ENCODE data around the gene MAPK14. TPM values are rescaled to one million over a fixed set of nuclear protein-coding genes. Genes with fewer than 3 reads are reported as not detected.

MAPK14 gene
- total and polyA plus RNA-seq, 10 of the 15 experiments (the other 5 are each of a cell fraction or from before 2014, with no cell fraction given), result 12.5 to 59.5 (median 43.0) TPM

DNA sequence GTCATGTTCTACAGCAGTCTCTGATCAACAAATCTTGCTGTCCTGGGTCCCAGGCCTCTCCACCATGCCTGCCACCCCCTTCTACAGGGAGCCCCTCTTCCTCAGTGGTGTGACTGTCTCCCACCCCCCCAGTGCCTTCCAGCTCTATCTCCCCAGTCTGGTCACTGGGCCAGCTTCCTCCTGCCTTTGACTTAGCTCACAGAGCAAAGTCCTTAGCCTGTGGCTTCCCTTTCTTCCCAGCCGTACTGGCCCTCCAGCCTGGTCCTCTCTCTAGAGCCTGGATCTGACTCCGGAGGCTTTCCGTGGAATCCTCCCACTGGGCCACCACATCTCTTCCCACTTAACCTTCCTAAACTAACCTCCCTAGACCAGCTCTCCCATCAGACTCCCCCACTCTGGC, 119.7 kb downstream of the MAPK14 start:
- H3K27me3 ChIP-seq (replicated peaks in 1 of 2; ENCODE audit: control insufficient read depth in 2 of 2, insufficient read depth in 2 of 2, low read length in 1 of 2), result no peaks in the 10 kb centered on the region
- no peaks in the 10 kb centered on the region for H3K4me1 ChIP-seq (ENCODE audit: control insufficient read depth, insufficient read depth, low read length)
- no peak overlapping the region for H3K4me2 ChIP-seq (ENCODE audit: control insufficient read depth, insufficient read depth)
- H3K9ac ChIP-seq (ENCODE audit: control insufficient read depth, insufficient read depth, low read length), result no peak overlapping the region
- DNase-seq (ENCODE audit: low read depth, low spot score) (no peak), ATAC-seq (no peak), FAIRE-seq (no peak)
- H3K36me3 ChIP-seq (ENCODE audit: control insufficient read depth in 2 of 2, insufficient read depth in 2 of 2, low read length in 1 of 2), result no peaks in the 10 kb centered on the region
- no peak overlapping the region for H3K4me3 ChIP-seq
- SMC1A ChIA-PET (ENCODE audit: uncharacterized antibody, unreplicated experiment), result no interaction called here
- H2AFZ ChIP-seq (ENCODE audit: control insufficient read depth, low read depth, low read length), result no peak overlapping the region
- no peaks in the 10 kb centered on the region for H3K79me2 ChIP-seq (ENCODE audit: control insufficient read depth, insufficient read depth, low read length)
- TF ChIP-seq RAD21 (IDR thresholded peaks at IDR 0.05; ENCODE audit: insufficient read depth, low read depth, low read length), result no peak
- no peak for TF ChIP-seq NFXL1 (IDR thresholded peaks at IDR 0.05; ENCODE audit: borderline replicate concordance)
- no peak for TF ChIP-seq YBX1 (IDR thresholded peaks at IDR 0.05)
- no peak for TF ChIP-seq YY1 (IDR thresholded peaks at IDR 0.05; ENCODE audit: low read depth, low read length)
- no peak for TF ChIP-seq SMC3 (IDR thresholded peaks at IDR 0.05; ENCODE audit: borderline replicate concordance, low read length)
- TF ChIP-seq CTCF (IDR thresholded peaks at IDR 0.05 in 2 of 3, conservative IDR thresholded peaks at IDR 0.05 in 1 of 3; ENCODE audit: control insufficient read depth in 2 of 3, extremely low read depth in 1 of 3, insufficient read depth in 1 of 3, low read depth in 3 of 3, low read length in 3 of 3), result no peak
- no peak for TF ChIP-seq TAF1 (IDR thresholded peaks at IDR 0.05; ENCODE audit: borderline replicate concordance, low read depth, low read length)
- intact Hi-C loops (cut with micrococcal nuclease; ENCODE audit: unreplicated experiment), result no loop called here
- POLR2A ChIA-PET, result no interaction called here
- RAD21 ChIA-PET (ENCODE audit: unreplicated experiment), result no interaction called here
- no TSS peak for BruUV-seq (replicated peaks)
- no peak overlapping the region for H3K27ac ChIP-seq (ENCODE audit: control insufficient read depth, insufficient read depth)
- in situ Hi-C loops (cut with MboI), result no loop called here
- H3K9me3 ChIP-seq (replicated peaks; ENCODE audit: control insufficient read depth, insufficient read depth, low read length), result no peaks in the 10 kb centered on the region; the same call in 2 of the 3 replicates
- H4K20me1 ChIP-seq (ENCODE audit: control insufficient read depth, insufficient read depth), result no peaks in the 10 kb centered on the region
- CTCF ChIA-PET, result no interaction called here
- WGBS (ENCODE audit: insufficient coverage, insufficient replicate concordance, low lambda C conversion rate, missing lambda C conversion rate), result 83% methylated on average over 3 of the region's 3 CpGs

DNA sequence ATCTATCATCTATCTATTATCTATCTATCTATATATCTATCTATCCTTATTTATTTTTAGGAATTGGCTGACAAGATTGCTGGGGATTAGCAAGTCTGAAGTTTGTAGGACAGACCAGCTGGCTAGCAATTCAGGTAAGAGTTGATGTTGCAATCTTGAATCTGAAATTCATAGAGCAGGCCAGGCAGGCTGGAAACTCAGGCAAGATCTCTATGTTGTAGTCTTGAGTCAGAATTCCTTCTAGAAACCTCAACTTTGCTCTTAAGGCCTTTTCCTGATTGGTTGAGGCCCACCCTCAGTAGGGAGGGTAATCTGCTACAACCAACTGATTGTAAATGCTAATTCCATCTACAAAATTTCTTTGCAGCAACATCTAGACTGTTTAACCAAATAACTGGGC, 121.9 kb downstream of the MAPK14 start:
- DNase-seq (ENCODE audit: low read depth, low spot score) (no peak), FAIRE-seq (no peak), ATAC-seq (no peak)
- Histone ChIP-seq H3K36me3 (ENCODE audit: control insufficient read depth in 2 of 2, insufficient read depth in 2 of 2, low read length in 1 of 2) (no peaks in the 10 kb centered on the region), H3K27ac (ENCODE audit: control insufficient read depth, insufficient read depth) (no peak overlapping the region), H3K27me3 (replicated peaks in 1 of 2; ENCODE audit: control insufficient read depth in 2 of 2, insufficient read depth in 2 of 2, low read length in 1 of 2) (no peaks in the 10 kb centered on the region), H2AFZ (ENCODE audit: control insufficient read depth, low read depth, low read length) (no peak overlapping the region), H4K20me1 (ENCODE audit: control insufficient read depth, insufficient read depth) (no peaks in the 10 kb centered on the region), H3K9ac (ENCODE audit: control insufficient read depth, insufficient read depth, low read length) (no peak overlapping the region), H3K9me3 (replicated peaks; ENCODE audit: control insufficient read depth, insufficient read depth, low read length) (no peaks in the 10 kb centered on the region; the same call in 2 of the 3 replicates), H3K4me2 (ENCODE audit: control insufficient read depth, insufficient read depth) (no peak overlapping the region), H3K4me3 (no peak overlapping the region), H3K79me2 (ENCODE audit: control insufficient read depth, insufficient read depth, low read length) (no peaks in the 10 kb centered on the region), H3K4me1 (ENCODE audit: control insufficient read depth, insufficient read depth, low read length) (no peaks in the 10 kb centered on the region)
- intact Hi-C loops (cut with micrococcal nuclease; ENCODE audit: unreplicated experiment), result no loop called here
- in situ Hi-C loops (cut with MboI), result no loop called here
- CTCF ChIA-PET, result no interaction called here
- POLR2A ChIA-PET, result interaction anchor here (0.5 kb wide), 1 partner anchor 12 kb away, joined by 7 read pairs; no protein-coding TSS in a partner anchor
- SMC1A ChIA-PET (ENCODE audit: uncharacterized antibody, unreplicated experiment), result no interaction called here
- RAD21 ChIA-PET (ENCODE audit: unreplicated experiment), result no interaction called here
- BruUV-seq (replicated peaks), result no TSS peak
- no peak for TF ChIP-seq GABPA (IDR thresholded peaks at IDR 0.05; ENCODE audit: low read depth)
- no peak for TF ChIP-seq NFYA (IDR thresholded peaks at IDR 0.05; ENCODE audit: borderline replicate concordance, low read depth, low read length)
- no peak for TF ChIP-seq HDAC6 (IDR thresholded peaks at IDR 0.05; ENCODE audit: unreplicated experiment)
- no peak for TF ChIP-seq RCOR1 (conservative IDR thresholded peaks at IDR 0.05; ENCODE audit: low read depth, low read length)
- no peak for TF ChIP-seq JUND (IDR thresholded peaks at IDR 0.05; ENCODE audit: low read depth, low read length)
- TF ChIP-seq HDGF (IDR thresholded peaks at IDR 0.05), result no peak
- no peak for TF ChIP-seq TARDBP (IDR thresholded peaks at IDR 0.05; ENCODE audit: borderline replicate concordance)
- no peak for TF ChIP-seq JUNB (IDR thresholded peaks at IDR 0.05)
- no peak for TF ChIP-seq CBX3 (IDR thresholded peaks at IDR 0.05; ENCODE audit: borderline replicate concordance, low read depth)
- TF ChIP-seq SRF (IDR thresholded peaks at IDR 0.05; ENCODE audit: low read depth in 2 of 2, low read length in 2 of 2), result no peak
